Omental fat pad (tissue), 4 donors: Measurements from ENCODE around the gene YBX2. TPM values are rescaled to one million over a fixed set of nuclear protein-coding genes. Genes with fewer than 3 reads are reported as not detected.

ENCODE experiments used
- ATAC-seq: fragments of 150-250 bp; one replicate; pipeline ENCODE4 v1.9.1; 2016; ENCODE audit warnings: mild to moderate bottlenecking, moderate library complexity; ENCODE audit not compliant: low FRiP score
- DNase-seq: peaks from one replicate; pipeline ENCODE4 v3.0.0-alpha.2; 2019; ENCODE audit warnings: low spot score
- total RNA-seq, 4 donors: library from RNA; depleted of rRNA; stranded (reverse); fragments of >200 nt; gene quantifications; one replicate each; pipeline ENCODE4 v1.1.0, GENCODE V29; 2016
- TF ChIP-seq, protein P1 (sequence below), 3 donors: fragments of 450-650 bp; IDR thresholded peaks; one replicate each; pipeline ENCODE4 v1.5.1; 2016 to 2017; ENCODE audit warnings: antibody characterized with exemption in 3 of 3, mild to moderate bottlenecking in 3 of 3, moderate library complexity in 2 of 3

Gene YBX2
- total RNA-seq, 4 donors from 2014 or later = 0.65 to 3.3 (median 1.5) TPM

DNA sequence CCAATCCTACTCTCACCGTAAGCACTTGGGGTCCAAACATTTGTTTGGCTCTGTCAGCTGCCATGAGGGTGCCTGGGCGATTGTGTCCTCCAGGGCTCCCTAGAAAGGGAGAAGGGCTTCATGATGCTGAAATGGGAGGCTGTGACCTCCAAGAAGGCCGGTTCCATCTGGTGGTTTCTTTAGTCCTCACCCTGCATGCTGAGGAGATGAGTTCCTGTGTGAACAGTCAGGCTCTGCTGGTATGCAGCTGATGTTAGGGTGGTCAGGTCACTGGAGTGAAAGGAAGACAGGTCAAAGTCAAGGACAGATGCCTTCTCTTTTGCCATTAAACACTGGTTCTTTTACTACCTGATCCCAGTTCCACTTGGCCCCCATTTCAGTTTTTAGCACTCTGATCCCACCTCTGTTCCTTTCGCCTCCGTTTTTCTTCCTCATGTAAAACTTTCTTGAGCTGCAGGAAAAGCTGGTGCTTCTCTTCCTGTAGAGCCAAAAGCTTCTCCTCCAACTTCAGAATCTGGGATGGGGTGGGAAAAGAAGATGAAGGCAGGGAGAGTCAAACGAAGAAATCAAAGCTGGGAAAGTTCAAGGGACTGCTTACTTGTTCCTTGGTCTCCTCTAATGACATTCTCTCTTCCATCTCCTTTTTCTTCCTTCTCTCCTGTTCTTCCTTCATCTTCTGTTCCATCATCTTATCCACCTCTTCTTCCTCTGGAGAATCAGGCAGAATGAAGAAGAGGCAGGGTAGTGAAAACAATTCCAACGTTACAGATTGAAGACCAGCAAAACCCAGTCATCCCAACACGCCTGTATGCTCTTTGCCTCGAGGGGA is 19.7 kb upstream of the YBX2 start:
- TF ChIP-seq, protein P1, sequence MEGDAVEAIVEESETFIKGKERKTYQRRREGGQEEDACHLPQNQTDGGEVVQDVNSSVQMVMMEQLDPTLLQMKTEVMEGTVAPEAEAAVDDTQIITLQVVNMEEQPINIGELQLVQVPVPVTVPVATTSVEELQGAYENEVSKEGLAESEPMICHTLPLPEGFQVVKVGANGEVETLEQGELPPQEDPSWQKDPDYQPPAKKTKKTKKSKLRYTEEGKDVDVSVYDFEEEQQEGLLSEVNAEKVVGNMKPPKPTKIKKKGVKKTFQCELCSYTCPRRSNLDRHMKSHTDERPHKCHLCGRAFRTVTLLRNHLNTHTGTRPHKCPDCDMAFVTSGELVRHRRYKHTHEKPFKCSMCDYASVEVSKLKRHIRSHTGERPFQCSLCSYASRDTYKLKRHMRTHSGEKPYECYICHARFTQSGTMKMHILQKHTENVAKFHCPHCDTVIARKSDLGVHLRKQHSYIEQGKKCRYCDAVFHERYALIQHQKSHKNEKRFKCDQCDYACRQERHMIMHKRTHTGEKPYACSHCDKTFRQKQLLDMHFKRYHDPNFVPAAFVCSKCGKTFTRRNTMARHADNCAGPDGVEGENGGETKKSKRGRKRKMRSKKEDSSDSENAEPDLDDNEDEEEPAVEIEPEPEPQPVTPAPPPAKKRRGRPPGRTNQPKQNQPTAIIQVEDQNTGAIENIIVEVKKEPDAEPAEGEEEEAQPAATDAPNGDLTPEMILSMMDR (IDR thresholded peaks at IDR 0.05) = no peak
- ATAC-seq = no peak
- no peak for DNase-seq

- no peak for ATAC-seq
- DNase-seq = no peak
- TF ChIP-seq, protein P1 (IDR thresholded peaks at IDR 0.05) = no peak
Measured at GRCh38 chr17:7313088-7313889, 18.9 kb upstream of the YBX2 start.

DNA sequence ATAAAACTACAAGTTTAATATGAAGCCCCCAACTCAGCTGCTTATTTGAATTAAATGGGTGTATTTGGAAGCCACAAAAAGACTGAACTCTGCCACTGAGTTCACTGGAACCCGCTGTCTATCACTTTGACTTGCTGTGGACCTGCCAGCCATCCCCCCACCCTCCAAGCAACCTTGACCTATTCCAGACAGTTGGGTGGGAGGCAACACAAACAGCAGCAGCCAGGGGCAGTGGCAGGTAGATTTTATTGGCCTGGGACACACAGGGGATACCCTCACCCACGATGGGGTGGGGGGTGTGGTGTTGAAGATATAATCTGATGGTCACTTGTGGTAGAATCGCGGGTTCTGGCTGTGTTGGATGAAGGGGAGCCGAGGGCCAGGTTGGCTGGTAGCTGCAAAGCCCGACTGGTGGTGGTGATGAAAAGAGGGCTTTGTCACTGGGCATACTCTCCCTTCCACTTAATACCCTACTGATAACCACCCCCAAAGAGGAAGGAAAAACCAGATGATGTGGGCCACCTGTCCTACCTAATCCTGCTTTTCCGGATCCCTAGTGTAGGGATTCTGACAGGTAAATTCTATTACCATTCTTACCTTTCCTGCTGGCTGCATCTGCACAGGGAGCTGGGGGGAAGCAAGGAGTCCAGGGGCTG is 18.1 kb upstream of the YBX2 start:
- TF ChIP-seq, protein P1 (IDR thresholded peaks at IDR 0.05) = no peak
- no peak for DNase-seq
- no peak for ATAC-seq

DNA sequence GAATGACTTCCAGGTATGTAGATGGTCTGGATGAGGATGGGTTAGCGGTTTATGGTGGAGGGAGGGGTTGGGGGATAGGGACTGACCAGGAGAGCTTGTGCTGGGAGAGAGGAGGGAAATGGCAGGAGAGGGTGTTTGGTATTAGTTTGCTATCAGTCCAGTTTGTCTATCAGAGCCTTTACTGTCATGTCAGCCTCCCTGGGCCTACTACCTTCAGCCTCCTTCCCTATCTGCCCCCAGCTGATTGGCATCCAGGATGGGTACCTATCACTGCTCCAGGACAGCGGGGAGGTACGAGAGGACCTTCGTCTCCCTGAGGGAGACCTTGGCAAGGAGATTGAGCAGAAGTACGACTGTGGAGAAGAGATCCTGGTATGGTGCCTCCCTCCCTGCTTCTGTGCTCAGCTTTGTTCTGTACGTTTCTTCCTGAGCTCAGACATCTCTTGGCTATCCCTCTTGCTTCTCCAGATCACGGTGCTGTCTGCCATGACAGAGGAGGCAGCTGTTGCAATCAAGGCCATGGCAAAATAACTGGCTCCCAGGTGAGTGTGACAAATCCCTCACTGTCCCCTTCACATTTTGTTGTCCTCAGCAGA is 16.8 kb upstream of the YBX2 start:
- DNase-seq (no peak), ATAC-seq (no peak)
- TF ChIP-seq, protein P1 (IDR thresholded peaks at IDR 0.05) = no peak

DNA sequence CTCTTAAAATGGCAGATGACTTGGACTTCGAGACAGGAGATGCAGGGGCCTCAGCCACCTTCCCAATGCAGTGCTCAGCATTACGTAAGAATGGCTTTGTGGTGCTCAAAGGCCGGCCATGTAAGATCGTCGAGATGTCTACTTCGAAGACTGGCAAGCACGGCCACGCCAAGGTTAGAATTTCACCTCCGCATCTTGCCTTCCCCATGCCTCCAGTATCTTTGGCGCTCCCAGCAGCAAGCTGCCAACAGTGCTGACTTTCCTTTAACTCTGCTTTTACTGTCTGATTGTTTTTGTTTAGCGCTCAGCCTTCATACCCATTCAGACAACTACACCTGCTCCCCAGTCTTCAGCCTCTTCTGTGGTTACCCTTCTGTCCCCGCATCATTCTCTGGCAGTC is 15.2 kb upstream of the YBX2 start:
- TF ChIP-seq, protein P1 (IDR thresholded peaks at IDR 0.05) = no peak
- no peak for ATAC-seq
- DNase-seq = no peak

DNA sequence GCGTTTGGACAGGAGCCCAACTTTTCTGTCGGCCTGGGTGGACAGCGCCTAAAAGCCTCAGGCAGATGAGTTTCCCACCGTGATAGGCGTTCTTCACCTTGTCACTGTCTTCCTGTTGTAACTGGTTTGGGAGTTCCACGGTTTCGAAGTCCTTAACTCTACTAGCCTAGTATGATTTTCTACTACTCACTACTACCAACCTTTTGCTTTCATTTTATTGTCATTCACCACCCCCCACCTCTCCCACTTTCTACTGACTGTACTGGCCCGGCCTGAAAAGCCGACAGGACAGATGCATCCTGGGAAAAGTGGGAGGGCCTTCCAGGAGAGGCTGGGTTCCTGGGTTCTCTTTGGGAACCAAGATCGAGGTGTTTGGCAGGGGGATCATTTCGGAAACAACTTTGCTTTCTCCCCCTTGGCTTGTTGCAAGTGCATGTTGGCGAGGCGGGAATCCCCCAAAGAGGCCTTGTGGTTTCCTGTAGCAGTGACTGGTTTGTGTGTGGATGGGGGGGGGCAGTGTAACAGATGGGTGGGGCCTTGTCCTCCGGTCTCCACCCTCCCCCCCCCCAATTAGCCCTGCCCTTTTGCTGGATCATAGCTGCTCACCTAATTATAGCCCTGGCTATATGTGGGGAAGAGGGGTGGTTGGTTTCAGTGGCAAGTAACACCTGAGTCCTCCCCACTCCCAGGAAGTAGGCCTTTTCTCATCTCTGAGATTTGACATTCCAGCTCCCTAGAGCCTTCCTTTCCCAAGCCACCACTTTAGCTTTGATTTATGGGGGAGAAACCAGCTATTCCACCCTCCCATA is 14.4 kb upstream of the YBX2 start:
- DNase-seq (no peak), ATAC-seq (peak; percentile 29)
- TF ChIP-seq, protein P1 (IDR thresholded peaks at IDR 0.05) = no peak
